GM18517 (cell line): ENCODE data around the gene NOTCH3.

Experiments
- ATAC-seq: cut with Tn5 transposase; IDR thresholded peaks from one replicate; pipeline ENCODE4 v1.9.1; 2021; ENCODE audit warnings: mild to moderate bottlenecking, moderate library complexity; ENCODE audit not compliant: unreplicated experiment

NOTCH3 gene

DNA sequence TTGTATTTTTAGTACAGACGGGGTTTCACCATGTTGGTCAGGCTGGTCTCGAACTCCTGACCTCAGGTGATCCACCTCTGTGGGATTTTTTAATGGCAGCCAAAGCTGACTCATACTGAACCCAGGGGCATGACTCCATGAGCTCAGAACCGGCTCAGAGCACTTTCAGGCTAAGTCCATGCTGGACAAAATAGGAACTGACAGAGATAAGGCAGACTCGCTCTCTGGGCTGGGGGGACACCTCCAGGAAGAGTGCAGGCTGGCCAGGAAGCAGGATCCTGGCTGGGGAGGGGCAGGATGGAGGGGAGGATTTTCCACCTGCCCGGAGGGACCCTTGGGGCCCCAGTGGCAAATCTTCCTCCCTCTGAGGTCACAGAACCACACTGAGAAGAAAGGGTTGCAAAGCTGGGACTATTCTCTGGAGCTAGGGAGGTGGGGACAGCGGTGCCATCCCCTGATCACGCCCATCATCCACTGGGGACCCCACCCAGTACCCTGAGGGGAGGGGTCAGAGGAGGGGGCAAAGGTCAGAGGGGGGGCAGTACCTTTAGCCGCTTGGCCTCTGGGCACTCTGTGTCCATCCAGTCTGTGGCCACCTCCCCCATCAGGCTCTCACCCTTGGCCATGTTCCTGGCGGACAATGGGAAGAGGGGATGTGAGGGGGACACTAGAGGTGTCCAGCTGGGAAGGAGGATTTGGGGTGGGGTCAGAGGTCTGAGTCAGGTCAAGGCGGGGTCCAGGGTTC, 31.1 kb downstream of the NOTCH3 start:
- no peak for ATAC-seq

DNA sequence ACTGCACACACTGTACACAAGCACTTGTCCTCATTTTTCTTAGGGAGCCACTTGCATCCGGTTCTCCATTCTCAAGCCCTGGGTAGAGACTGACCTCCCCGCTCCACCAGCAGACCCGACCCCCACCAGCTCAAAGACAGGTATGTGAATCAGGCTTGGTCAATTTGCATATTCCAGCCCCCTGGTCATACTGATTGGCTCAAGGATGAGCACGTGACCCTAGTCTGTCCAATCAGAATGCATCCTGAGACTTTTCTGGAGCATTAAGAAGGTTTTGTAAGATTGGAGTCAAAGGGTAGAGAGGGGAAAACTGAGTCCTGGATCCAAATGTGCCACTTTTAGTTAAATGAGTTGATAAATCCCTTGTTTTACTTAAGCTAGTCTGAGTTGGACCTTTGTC, 34.1 kb downstream of the NOTCH3 start:
- no peak for ATAC-seq

DNA sequence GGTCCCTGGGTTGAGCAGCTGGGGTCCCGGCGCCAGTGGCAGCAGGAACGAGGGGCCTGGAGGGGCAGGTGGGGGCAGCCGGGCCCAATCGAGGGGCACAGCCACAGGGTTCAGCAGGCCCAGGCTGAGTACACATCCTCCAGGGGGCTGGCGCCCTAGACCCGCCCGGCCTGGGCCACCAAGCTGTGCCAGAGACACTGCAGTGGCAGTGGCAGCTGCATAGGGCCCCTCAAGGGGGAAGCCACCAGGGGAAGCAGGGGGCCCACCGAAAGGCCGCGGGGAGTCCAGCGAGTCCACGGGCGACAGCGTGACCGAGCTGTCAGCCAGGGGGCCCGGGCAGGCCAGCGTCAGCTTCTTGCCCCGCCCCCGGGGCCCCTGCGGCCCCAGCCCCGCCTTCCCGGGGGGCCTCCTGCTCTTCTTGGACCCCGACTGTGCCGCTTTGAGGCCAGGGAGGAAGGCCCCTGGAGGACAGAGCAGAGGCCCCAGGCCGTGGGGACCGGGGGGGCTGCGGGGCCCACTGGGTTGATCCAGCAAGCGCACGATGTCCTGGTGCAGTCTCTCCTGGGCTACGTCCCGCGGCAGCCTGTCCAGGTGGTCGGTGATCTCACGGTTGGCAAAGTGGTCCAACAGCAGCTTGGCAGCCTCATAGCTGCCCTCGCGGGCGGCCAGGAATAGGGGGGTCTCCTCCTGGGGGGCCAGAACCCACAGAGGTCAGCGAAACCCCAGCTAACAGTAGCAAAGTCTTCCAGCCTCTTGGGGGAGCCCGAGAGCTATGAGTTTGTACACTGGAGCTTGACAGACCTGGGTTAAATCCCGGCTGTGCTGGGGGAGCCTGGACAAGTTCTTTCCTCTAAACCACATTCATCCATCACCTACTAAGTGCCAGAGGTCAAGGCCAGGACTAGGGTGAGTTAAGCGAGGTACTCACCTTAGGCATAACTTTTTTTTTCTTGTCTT, 39.5 kb downstream of the NOTCH3 start:
- no peak for ATAC-seq

DNA sequence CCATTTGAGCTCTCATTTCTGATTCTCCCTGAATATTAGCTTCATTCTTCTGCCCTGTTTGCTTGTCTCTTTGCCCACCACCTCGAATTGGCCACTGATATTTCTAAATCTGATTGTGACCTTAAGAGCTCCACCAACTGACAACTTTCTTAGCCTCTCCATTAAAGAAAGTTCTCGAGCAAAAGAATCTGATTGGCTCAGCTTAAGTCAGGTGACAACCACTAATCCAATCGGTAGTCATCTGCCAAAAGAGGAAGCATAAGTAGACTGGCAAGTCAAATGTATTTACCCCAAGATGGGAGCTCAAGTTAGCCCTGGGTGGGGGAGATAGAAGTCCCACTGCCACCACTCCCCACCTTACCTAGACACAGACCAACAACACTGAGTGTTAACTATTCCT, 41.5 kb downstream of the NOTCH3 start:
- no peak for ATAC-seq

DNA sequence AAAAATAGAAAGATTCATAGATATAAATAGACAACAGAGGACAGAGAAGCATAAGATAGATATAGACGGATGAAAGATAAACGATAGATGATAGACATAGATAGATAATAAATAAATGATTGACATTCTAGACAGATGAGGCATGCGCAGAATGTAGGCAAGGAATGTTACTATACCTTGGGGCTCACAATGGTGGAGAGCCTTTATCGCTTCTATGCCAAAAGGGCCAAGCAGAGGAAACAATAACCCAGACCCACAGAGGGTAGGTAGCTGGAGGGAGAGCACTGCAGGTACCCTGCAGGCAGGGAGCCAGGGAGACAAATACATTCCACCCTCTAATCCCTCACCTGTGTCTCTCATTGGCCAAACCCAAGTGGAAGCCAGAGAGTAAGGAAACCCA, 44.4 kb downstream of the NOTCH3 start:
- ATAC-seq = no peak

DNA sequence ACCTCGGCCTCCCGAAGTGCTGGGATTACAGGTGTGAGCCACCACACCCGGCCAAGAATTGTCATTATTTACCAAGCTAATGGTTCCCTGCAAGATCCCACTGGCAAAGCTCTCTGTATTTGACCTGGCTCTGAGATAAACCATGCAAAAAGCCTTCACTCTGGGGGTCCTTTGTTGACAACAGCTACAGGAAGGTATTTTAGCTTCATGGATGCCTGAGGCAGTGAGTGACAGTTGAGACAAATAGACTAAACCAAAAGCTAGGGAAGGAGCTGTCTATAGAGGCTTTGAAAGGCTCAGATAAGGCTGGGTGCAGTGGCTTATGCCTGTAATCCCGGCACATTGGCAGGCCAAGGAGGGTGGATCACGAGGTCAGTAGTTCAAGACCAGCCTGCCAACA, 45.5 kb downstream of the NOTCH3 start:
- ATAC-seq = no peak

DNA sequence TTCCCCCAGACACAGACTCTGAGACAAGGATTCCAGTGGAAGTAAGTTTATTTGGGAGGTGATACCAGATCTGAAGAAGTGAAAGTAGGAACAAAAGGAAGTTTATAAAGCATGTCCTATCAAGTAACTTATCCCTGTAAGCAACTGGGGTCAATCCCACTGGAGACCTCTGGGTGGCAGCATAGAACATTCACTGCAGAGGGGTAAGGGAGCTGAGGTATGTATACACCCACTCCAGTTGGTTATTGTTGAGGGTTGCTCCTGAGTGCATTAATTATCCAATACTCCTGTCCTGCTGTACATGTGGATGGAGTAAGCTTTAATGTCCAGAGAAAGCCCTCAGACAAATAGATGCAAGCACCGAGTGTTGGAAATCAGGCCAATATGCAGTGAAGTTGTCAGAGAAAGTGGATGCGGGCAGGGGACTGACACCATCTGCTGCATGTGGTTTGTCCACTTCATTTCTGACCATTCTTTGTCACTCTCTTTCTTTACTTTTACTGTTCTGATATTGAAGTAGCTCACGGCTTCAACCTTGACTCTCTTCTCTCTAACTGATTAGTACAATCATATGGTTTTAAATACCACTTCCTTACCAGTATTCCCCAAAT, 46.7 kb downstream of the NOTCH3 start:
- ATAC-seq = no peak

DNA sequence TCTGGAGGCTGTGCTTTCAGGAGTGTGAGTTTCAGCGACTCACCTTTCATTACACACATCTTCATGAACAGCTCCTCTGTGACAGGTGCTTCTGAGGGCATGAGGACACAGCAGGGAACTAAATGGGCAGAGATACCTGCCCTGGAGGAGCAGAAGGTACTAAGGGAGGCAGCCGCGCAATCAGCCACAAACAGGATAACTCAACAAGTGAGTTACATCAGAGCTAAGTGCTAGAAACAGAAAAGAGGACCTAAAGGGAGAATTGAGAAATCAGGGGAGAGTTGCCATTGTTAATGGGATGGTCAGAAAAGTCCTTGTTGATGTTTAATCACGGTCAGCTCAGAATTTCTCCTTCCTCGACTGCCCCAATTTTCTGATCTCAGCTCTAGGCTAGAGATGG, 51.1 kb downstream of the NOTCH3 start:
- ATAC-seq = no peak

DNA sequence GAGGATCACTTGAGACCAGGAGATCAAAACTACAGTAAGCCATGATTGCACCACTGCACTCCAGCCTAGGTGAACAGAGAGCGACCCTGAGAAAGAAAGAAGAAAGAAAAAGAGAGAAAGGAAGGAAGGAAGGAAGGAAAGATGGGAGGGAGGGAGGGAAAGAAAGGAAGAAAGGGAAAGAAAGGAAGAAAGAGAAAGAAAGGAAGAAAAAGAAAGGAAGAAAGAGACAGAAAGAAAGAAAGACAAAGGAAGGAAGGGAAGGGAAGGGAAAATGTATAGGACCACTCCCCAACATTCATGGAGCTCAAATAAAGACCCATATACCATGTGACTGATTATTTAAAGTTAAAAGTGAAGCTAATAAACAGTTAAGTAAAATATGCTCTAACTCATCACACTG, 53.7 kb downstream of the NOTCH3 start:
- ATAC-seq = no peak

DNA sequence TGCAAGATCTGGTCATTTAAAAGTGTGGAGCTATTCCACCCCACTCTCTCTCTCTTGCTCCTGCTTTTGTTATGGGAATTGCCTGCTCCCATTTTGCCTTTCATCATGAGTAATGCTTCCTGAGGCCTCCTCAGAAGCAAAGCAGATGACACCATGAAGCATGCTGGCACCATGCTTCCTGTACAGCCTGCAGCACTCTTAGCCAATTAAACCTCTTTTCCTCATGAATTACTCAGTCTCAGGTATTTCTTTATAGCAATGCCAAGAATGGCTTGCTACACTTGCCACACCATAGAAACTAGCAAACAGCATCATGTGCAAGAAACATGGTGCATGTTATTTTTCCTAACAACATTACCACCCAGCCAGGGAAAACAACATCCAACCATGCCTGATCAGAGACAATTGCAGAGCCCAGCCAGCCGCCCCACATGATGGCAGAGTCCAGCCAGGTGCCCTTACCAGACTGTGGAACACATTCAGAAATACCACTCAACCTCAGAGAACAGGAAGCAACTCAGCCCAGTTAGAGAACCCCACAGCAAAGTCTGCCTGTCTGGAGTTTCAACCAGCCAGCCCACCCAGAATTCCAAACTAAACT, 56.6 kb downstream of the NOTCH3 start:
- no peak for ATAC-seq

DNA sequence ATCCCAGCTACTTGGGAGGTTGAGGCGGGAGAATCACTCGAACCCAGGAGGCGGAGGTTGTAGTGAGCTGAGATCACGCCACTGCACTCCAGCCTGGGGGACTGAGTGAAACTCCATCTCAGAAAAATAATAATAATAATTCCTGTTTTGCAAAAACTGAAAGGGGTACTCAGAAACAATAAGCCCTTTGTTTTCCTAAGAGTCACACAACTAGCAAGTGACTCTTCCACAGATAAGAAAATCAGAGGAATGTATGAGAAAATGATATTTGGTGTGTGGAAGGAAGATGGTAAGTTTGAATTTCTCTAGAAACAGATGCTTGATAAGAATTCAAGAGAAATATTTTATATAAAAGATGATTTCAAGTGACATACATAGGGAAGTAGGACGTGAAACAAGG, 58.5 kb downstream of the NOTCH3 start:
- ATAC-seq = no peak

DNA sequence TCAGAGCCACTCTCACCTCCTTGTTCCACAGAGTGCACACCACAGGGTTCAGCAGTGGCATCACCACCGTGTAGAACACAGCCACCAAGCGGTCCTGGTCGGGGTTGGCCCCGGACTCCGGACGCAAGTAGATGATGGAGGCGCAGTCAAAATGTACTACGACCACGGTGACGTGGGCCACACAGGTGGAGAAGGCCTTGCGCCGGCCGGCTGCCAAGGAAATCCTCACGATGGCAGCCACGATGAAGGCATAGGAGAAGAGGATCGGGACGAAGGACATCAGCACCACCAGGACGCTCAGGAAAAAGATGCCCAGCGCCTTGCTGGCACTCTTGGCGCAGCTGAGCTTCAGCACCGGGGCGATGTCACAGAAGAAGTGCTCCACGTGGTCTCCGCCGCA, 59.7 kb downstream of the NOTCH3 start:
- no peak for ATAC-seq

DNA sequence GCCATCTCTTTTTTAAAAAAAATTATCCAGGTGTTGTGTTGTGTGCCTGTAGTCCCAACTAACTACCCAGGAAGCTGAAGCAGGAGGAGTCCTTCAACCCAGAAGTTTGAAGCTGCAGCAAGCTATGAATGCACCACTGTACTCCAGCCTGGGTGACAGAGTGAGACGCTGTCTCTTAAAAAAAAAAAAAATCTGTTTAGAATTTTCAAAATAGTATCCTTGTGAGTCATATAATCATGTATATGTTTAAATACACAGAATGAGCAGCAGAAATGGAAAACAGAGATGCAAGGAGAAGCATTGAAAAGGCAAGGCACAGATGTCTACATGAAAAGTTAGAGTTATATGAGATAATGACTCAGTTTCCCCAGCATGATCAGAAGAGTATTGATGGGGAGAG, 62.4 kb downstream of the NOTCH3 start:
- no peak for ATAC-seq

DNA sequence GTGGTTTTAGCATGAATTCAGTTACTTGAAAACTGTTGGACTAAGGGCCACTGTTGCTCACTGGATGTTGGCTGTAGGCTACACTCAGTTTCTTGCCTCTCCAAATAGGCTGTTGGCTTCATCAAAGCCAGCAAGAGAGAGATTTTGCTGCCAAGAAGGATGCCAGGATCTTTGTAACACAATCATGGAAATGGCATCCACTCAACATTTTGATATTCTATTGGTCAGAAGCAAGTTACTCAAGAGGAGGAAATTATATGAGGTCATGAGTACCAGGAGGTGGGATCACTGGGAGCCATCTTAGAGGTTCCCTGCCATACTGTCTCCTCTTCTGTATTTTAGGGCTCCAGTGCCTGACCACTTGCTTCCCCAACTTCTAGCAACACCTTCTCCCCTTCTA, 63.0 kb downstream of the NOTCH3 start:
- ATAC-seq = no peak

DNA sequence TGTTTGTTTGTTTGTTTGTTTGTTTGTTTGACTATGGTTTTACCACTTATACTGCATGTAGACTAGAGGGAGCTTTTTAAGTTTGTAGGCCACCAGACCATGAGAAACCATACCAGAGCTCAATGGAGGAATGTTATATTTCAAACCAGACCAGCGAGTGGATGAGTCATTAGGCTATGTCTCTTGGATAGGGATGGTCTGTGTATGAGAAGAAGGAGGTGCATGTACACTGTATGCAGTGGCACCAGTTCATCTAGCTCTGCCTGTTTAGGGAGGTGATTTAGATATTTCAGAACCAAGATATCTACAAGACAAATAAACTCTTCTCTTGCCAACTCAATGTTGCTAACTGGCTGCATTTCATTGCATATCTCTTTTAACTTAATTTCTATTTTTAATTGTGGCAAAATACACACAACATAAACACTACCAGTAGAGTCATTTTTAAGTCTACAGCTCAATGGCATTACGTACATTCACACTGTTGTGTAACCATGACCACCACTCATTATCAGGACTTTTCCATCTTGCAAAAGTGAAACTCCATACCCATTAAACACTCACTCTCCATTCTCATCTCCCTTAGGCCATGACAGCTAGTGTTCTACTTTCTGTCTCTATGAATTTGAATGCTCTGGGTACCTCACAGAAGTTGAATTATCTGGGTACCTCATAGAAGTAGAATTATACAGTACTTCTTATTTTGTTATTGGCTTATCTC, 64.4 kb downstream of the NOTCH3 start:
- ATAC-seq = no peak

DNA sequence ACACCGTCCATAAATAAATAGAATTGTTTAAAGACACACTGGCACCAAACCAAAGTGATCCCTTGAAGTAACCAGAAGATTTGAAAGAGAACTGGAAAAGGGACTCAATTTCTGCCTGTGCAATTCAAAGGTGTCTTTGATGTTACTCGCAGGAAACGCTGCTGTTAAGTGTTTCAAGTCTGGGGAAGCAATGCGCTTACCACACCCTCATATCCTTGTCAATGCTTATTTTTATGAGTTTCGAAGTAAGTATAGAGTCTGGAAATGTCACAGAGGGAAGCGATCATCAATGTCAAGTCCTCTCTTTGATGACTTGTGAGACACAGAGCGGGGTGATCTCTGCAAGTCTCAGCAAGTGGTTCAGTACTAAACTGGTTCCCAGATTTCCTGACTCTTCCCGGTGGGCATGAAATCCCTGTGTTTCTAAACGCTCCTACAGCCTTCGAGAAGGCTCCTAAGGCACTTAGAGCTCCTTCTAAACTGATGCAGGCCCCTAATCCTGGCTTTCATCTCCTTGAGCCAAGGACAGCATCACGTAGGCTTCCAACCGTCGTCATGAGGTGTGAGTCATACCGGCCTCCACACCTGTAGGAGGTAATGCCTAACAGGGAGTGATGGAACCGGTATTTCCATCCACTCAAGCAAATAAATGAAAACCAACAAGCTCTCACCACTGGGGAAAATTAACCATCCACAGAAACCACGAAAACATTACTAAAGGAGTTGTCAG, 70.8 kb downstream of the NOTCH3 start:
- no peak for ATAC-seq

DNA sequence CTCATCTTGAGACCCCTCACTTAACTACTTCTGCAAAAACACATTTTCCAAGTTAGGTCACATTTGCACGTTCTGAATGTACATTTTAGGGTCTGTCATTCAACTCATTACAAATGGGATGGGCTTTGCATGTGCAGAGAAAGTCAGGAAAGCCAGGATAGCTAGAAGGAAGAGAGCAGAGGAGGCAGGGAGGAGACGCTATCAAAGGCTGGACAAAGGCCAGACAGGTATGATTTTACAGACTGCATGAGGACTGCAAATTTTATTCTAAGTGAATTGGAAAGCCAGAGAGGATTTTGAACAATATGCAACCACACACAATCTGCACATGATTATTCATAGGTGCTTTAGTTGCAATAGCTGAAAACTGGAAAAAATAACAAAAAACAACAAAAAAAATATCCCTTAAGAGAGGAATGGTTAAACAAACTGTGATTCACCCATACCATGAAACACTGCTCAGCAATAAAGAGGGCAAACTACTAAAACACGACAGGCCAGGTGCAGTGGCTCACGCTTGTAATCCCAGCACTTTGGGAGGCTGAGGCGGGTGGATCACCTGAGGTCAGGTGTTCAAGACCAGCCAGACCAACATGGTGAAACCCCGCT, 72.5 kb downstream of the NOTCH3 start:
- no peak for ATAC-seq

DNA sequence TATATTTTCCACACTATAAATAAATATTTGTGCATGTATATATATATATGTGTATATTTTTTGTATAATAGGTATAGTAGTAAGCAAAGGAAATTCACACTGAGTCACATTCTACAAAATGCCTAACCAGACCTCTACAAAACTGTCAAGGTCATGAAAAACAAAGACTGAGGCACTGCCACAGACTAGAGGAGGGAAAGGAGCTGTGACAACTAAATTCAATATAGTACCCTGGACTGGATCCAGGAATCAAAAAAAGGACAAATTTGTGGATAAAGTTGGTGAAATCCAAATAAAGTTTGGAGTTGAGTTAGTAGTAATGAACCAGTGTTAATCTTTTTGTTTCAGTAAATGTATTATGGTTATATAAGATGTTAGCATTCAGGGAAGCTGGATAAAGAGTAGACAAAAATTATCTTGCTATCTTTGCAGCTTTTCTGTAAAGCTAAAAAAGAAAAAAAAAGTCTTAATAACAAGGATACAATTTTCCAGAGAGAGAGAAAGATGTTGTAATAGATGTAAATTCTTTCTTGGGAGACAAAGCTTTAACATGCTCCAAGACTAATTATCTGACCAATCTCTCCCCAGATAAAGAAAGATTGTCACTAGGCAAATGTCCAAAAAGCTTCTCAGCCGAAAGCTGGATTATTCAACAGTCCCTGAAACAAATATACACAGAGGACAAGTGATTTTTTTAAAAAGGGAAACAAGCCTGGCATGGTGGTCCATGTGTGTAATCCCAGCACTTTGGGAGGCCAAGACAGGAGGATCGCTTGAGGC, 74.5 kb downstream of the NOTCH3 start:
- no peak for ATAC-seq
